HG03442 (cell line): ENCODE measurements around the gene NEK9.

Experiments used
- ATAC-seq: cut with Tn5 transposase; IDR thresholded peaks from one replicate; pipeline ENCODE4 v1.9.1; 2021; ENCODE audit warnings: mild to moderate bottlenecking, moderate library complexity; ENCODE audit not compliant: unreplicated experiment

NEK9 gene

DNA sequence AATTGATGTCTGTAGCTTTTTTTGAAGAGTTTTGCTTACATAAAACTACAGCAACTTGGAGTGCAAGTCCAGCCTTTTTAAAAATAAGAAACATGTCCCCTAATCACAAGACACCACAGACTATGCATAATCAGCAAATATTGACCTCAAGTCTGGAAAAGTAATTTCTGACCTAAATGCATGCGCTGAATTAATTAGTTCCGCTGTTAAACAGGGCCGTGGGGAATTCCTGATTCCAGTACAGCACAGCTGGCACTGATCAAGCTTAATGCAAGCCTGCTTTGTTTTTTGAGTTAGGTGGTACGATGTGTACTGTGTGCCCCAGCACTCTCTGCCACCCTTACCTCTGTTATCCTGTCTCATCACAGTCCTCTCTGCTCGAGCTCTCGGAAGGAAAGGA is 84.8 kb downstream of the NEK9 start:
- ATAC-seq: no peak

DNA sequence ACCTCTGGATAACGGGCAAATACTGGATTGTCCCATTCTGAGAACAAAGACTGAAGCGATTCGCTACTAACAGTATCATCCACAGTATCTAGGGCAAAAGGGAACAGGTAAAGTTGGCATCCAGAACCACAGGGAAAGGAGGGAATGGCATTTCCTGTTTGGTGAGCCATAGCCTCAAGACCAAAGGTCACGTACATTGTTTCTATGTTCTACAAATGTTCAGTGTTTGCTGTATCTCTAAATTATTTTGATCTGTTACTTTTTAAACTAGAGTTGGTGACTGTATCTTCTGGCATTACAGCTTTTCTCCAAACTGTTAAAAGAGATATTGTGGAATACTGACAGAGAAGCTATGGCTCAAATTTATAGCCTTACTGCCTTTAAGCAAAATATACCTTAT is 85.2 kb downstream of the NEK9 start:
- no peak for ATAC-seq

DNA sequence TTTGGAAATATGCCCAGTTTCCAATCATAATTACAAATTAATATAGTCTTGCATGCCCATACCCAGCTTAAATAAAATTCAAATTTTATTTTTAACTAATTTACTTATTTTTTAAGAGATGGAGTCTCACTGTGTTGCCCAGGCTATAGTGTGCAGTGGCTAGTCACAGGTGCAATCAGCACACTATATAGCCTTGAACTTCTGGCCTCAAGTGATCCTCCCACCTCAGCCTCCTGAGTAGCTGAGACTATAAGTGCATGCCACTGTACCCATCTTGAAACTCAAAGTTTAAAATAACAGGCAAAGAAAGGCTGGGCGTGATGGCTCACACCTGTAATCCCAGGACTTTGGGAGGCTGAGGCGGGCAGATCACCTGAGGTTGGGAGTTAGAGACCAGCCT is 85.9 kb downstream of the NEK9 start:
- ATAC-seq: no peak

DNA sequence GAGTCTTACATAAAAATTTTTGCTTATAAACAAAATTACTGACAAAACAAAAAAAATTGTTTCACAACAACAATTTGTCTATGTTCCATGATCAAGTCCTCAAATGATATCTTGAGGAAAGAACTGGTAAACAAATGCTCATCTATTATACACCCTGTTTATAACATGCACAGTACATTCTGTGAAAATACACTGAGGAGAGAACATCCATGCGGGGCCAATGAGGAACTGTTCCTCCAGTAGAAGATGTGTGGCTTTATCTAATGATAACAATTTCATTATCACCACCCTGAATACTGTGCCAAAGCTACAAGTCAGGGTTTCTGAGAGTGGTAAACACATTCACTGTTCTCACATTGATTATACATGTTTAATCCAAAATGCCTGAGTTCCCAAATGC is 86.3 kb downstream of the NEK9 start:
- no peak for ATAC-seq

DNA sequence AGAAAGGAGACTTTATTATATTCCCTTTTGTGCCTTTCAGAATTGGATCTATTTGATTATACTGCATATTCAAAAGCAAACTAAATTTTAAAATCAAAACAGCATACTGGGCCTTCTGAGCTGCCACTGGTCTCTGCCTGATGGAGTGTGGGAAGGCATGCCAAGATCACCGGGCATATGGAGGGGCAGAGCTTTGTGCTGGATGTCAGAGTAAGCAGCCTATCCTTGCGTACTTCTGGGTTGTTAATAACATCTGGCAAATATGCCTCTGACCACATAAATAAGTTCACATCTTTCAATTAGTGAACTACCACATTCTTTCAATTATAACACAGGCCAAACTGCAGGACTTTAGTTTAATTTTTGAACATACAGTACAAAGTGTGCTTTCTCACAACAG is 93.9 kb downstream of the NEK9 start:
- ATAC-seq: no peak

DNA sequence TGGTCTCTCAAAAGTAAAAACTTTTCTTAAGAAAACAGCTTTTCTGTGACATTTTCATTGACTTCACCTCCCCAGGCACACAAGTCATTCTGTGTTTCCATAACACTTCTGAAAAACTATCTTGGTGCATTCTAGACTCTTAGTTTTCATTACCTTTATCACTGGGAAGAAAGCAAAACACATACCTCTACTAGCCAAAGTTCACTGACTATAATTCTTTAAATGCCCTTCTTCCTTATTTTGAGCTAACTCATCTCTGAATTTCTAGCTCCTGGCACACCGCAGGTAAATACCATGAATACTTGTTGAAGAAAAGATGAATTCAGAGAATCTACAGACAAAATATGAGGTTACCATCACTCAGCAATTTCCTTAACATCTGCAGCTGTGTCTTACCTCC is 96.7 kb downstream of the NEK9 start:
- ATAC-seq: no peak
